ENCODE measurements around the gene SF3A2. TPM values are rescaled to one million over a fixed set of nuclear protein-coding genes. Genes with fewer than 3 reads are reported as not detected.

SF3A2 gene
- total RNA-seq, 1 experiment from 2014 or later, result 184 TPM

GRCh38 chr19:2296141-2296540, 59.5 kb downstream of the SF3A2 start (continued):
- TF ChIP-seq STAT6 (CRISPR knock-in tag; conservative IDR thresholded peaks at IDR 0.05; ENCODE audit: low read depth) (no peak), ZNF317 (CRISPR knock-in tag; IDR thresholded peaks at IDR 0.05; ENCODE audit: borderline replicate concordance, low read depth) (no peak)

Small RNA genes lying within 50 kb of the gene (microRNA-seq; reads per million reads assigned to microRNA genes)
- 15.4 reads per million, percentile 36 among the genes with 10 or more reads in this experiment for gene MIR1227 (ENCODE audit: borderline number of aligned reads)
- gene MIR4321 (ENCODE audit: borderline number of aligned reads), result not detected

Other genes with a start within 250 kb of the SF3A2 start
- 106 to 148 TPM (median 145 TPM) in 3 replicates for gene BTBD2, start 221.1 kb upstream of the SF3A2 start, total RNA-seq (2021)
- 150 to 165 TPM (median 163 TPM) in 3 replicates for gene MKNK2, start 185.6 kb upstream of the SF3A2 start, total RNA-seq (2021)
- gene MOB3A, start 140.5 kb upstream of the SF3A2 start, total RNA-seq (2021), result 8.1 to 9.8 TPM (median 9.6 TPM) in 3 replicates
- gene IZUMO4, start 139.9 kb upstream of the SF3A2 start, total RNA-seq (2021), result 0.73 to 1.9 TPM (median 1.8 TPM) in 3 replicates
- 160 to 190 TPM (median 163 TPM) in 3 replicates for gene AP3D1, start 85.3 kb upstream of the SF3A2 start, total RNA-seq (2021)
- 99.2 to 111 TPM (median 103 TPM) in 3 replicates for gene DOT1L, start 72.9 kb upstream of the SF3A2 start, total RNA-seq (2021)
- 164 to 189 TPM (median 167 TPM) in 3 replicates for gene PLEKHJ1, start 495 bp upstream of the SF3A2 start, total RNA-seq (2021)
- gene AMH, start 12.5 kb downstream of the SF3A2 start, total RNA-seq (2021), result 4.7 to 11.2 TPM (median 5.2 TPM) in 3 replicates
- 0.33 to 1.4 TPM (median 0.73 TPM) in 3 replicates for gene JSRP1, start 19.6 kb downstream of the SF3A2 start, total RNA-seq (2021)
- not detected in 3 replicates for gene PEAK3, start 45.4 kb downstream of the SF3A2 start, total RNA-seq (2021)
- 2.0 to 2.9 TPM (median 2.8 TPM) in 3 replicates for gene LINGO3, start 71.3 kb downstream of the SF3A2 start, total RNA-seq (2021)
- 245 to 250 TPM (median 248 TPM) in 3 replicates for gene LSM7, start 91.8 kb downstream of the SF3A2 start, total RNA-seq (2021)
- 94.6 to 117 TPM (median 95.8 TPM) in 3 replicates for gene SPPL2B, start 91.9 kb downstream of the SF3A2 start, total RNA-seq (2021)
- 0.37 to 0.57 TPM (median 0.55 TPM) in 3 replicates for gene TMPRSS9, start 123.4 kb downstream of the SF3A2 start, total RNA-seq (2021)
- gene TIMM13, start 190.8 kb downstream of the SF3A2 start, total RNA-seq (2021), result 296 to 342 TPM (median 309 TPM) in 3 replicates
- gene LMNB2, start 220.1 kb downstream of the SF3A2 start, total RNA-seq (2021), result 204 to 216 TPM (median 212 TPM) in 3 replicates
- 17.9 to 27.5 TPM (median 23.2 TPM) in 3 replicates for gene GADD45B, start 239.3 kb downstream of the SF3A2 start, total RNA-seq (2021)